Kidney (tissue), 14 donors: ENCODE results near the gene NCKIPSD. TPM values are rescaled to one million over a fixed set of nuclear protein-coding genes. Genes with fewer than 3 reads are reported as not detected.

ENCODE experiments used
- DNase-seq, 5 donors: peaks; one replicate each; pipeline ENCODE4 v3.0.0-alpha.2; 2013 to 2020
- FAIRE-seq: peaks from 2 replicates; lab custom pipeline; 2012; peaks lifted over from hg19 to GRCh38; lab: Jason Lieb, UNC
- H3K27ac ChIP-seq, 2 donors: one replicate each; pipeline ENCODE4 v1.7.0; 2013; ENCODE audit warnings: low read depth in 2 of 2, low read length in 2 of 2, inconsistent platforms in 1 of 2
- H3K27me3 ChIP-seq: one replicate; pipeline ENCODE4 v1.7.1; 2013; ENCODE audit warnings: low read length, inconsistent platforms; ENCODE audit not compliant: control insufficient read depth, insufficient read depth
- H3K36me3 ChIP-seq, 3 donors: one replicate each; pipeline versions ENCODE4 v1.7.0 to v1.7.1; 2013; ENCODE audit warnings: low read length in 3 of 3, control low read depth in 1 of 3, inconsistent platforms in 1 of 3; ENCODE audit not compliant: insufficient read depth in 3 of 3, control insufficient read depth in 2 of 3
- H3K4me1 ChIP-seq, 3 donors: one replicate each; pipeline versions ENCODE4 v1.7.0 to v1.7.1; 2013; ENCODE audit warnings: low read length in 3 of 3, inconsistent platforms in 1 of 3, low read depth in 1 of 3; ENCODE audit not compliant: control insufficient read depth in 2 of 3, insufficient read depth in 2 of 3
- H3K4me3 ChIP-seq, 3 donors: one replicate each; pipeline versions ENCODE4 v1.7.0 to v1.8.1; 2013; ENCODE audit warnings: low read length in 3 of 3, control low read depth in 1 of 3, inconsistent platforms in 1 of 3
- H3K9ac ChIP-seq, 3 donors: one replicate each; pipeline versions ENCODE4 v1.7.0 to v1.7.1; 2013; ENCODE audit warnings: low read length in 3 of 3, control low read depth in 1 of 3, inconsistent platforms in 1 of 3
- H3K9me3 ChIP-seq, 3 donors: one replicate each; pipeline versions ENCODE4 v1.7.0 to v1.7.1; 2013; ENCODE audit warnings: low read length in 3 of 3, control low read depth in 1 of 3, inconsistent platforms in 1 of 3; ENCODE audit not compliant: control insufficient read depth in 2 of 3, insufficient read depth in 1 of 3
- intact Hi-C: fragments of 100-400 bp; cut with DNase I; formaldehyde crosslinking; loops from one replicate; pipeline ENCODE4 v1.11.1; 2022
- polyA plus RNA-seq: library from polyadenylated mRNA; stranded (reverse); fragments of 350-450 nt; fragmentation: Illumina TruSeq; extraction: RNeasy Lipid Tissue Mini Kit (QIAGEN cat#74804); gene quantifications from one replicate; pipeline ENCODE4 v1.2.3, GENCODE V29; 2014; ENCODE audit warnings: low read depth, low replicate concordance; ENCODE audit not compliant: insufficient read depth
- total RNA-seq: library from RNA; stranded (reverse); fragmentation: NEBNext Ultra II Directional; extraction: Animal tissue kit (Norgen Biotek cat#: 25700); gene quantifications from one replicate; pipeline ENCODE4 v1.2.1, GENCODE V29; 2021
- TF ChIP-seq, protein P1 (sequence below): IDR thresholded peaks from 3 replicates; pipeline ENCODE4 v1.5.1; 2012; ENCODE audit warnings: mild to moderate bottlenecking, moderate library complexity, borderline replicate concordance; ENCODE audit not compliant: insufficient read depth; ENCODE audit errors: extremely low read depth
- donor health status: control.
- donor health status: control.
- donor health status: control.
- donor health status: control.
- donor health status: control.
- donor health status: DM: yes; HTN: yes; CAD: no.
- donor health status: Normal renal cell carcinoma (clear cell type).

NCKIPSD gene
- total and polyA plus RNA-seq, 2 donors from 2014 or later, result 24.0 to 31.2 TPM

DNA sequence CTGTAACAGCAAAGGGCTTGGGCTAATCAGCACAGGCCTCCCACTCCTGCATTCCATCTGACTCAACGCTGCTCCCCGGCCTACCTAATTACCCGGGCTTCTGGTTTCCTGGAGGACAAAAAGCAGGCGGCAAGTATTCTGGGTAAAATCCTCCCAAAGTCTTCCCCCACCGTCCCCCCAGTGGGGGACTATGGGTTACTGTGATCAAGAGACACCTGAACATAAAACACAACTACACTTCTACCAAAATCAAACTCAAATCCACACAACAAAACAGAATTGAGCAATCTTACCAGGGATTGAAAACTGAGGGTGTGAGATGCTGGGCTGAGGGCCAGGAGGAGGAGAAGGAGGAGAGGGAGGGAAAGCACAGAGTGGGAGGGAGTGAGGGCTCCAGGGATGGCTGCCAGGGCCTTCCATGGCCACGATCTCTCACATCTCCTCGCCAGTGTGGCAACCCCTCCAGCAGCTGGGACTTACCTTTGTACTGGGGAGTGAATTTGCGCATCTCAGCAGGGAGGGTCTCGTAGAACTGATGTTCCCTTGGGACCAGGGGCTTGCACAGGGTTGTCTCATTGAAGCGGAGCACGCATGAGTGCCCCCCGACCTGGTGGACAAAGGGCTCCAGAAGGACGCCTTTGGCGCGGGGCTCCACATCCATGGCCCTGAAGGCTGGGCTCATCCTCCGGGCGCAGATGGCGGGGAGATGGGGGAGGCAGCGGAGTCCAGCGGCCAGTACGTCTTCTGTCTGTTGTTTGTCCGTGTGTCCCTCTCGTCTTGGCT is 9.1 kb upstream of the NCKIPSD start:
- Histone ChIP-seq H3K4me3 (peak overlapping the region in 2 of 3 donors; percentile 0 to 3), H3K9me3 (no peaks in the 10 kb centered on the region), H3K36me3 (peaks cover 13 to 35% (median 25%) of the 10 kb centered on the region in 3 donors), H3K27ac (peak overlapping the region; percentile 69 to 82), H3K9ac (peak overlapping the region in 1 of 3 donors; percentile 0), H3K27me3 (no peaks in the 10 kb centered on the region), H3K4me1 (peaks cover 0 to 14% (median 3%) of the 10 kb centered on the region in 3 donors)
- DNase-seq (peak in 2 of 5 donors; percentile 34 to 91), FAIRE-seq (no peak)
- TF ChIP-seq, protein P1, sequence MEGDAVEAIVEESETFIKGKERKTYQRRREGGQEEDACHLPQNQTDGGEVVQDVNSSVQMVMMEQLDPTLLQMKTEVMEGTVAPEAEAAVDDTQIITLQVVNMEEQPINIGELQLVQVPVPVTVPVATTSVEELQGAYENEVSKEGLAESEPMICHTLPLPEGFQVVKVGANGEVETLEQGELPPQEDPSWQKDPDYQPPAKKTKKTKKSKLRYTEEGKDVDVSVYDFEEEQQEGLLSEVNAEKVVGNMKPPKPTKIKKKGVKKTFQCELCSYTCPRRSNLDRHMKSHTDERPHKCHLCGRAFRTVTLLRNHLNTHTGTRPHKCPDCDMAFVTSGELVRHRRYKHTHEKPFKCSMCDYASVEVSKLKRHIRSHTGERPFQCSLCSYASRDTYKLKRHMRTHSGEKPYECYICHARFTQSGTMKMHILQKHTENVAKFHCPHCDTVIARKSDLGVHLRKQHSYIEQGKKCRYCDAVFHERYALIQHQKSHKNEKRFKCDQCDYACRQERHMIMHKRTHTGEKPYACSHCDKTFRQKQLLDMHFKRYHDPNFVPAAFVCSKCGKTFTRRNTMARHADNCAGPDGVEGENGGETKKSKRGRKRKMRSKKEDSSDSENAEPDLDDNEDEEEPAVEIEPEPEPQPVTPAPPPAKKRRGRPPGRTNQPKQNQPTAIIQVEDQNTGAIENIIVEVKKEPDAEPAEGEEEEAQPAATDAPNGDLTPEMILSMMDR, result no peak
- intact Hi-C loops, result no loop called here

DNA sequence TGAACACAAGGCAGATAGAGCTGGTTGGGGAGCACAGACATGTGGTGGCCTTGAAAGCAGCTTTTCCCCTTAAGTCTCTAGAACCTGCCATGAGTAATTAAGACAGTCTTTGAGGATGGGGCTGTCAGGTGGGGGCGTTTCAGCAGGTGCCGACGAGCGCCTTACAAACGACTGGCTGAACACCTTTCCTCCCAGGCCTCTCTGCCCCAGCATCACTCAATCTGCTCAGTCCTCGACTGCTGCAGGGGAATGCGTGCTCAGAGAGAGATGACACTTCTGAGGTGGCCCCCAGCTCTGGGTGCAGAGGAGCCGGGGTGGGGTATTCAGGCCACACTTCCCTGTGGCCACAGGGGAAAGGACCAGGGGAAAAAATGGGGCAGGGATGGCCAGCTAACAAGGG is 8.1 kb upstream of the NCKIPSD start:
- Histone ChIP-seq H3K4me1 (peaks cover 0 to 14% (median 3%) of the 10 kb centered on the region in 3 donors), H3K36me3 (peaks cover 19 to 45% (median 32%) of the 10 kb centered on the region in 3 donors)
- no peak for DNase-seq

DNA sequence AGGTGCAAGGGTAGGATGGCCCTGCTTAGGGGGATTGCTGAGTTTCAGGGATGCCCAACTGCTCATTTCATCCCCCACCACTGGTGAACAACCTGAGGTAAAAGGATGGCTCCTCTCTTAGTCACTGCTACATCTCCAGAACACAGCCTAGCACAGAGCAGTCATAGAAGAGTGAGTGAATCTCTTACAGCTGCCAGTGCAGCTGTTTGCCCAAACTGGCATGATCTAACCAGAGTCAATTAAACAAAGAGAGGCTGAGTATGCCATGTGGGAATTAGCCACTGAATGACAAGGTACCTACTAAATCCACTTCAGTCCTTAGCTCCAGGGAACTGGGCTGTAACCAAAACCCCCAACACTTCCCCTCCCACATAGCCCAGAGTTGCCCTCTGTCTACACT is 6.8 kb upstream of the NCKIPSD start:
- intact Hi-C loops, result no loop called here
- Histone ChIP-seq H3K27ac (no peak overlapping the region), H3K4me3 (no peak overlapping the region), H3K9ac (no peak overlapping the region), H3K9me3 (no peaks in the 10 kb centered on the region), H3K36me3 (peaks cover 25 to 56% (median 37%) of the 10 kb centered on the region in 3 donors), H3K4me1 (peaks cover 0 to 14% (median 3%) of the 10 kb centered on the region in 3 donors), H3K27me3 (no peaks in the 10 kb centered on the region)
- no peak for DNase-seq
- no peak for FAIRE-seq
- TF ChIP-seq, protein P1, result no peak

More for the DNA sequence above, 8.1 kb upstream of the NCKIPSD start:
- Histone ChIP-seq H3K9me3 (no peaks in the 10 kb centered on the region), H3K9ac (no peak overlapping the region), H3K27me3 (no peaks in the 10 kb centered on the region), H3K4me3 (no peak overlapping the region), H3K27ac (peak overlapping the region in 1 of 2 donors; percentile 72)
- TF ChIP-seq, protein P1, result no peak
- intact Hi-C loops, result no loop called here
- FAIRE-seq, result no peak
